ENCODE results near the gene CCSER2. TPM values are rescaled to one million over a fixed set of nuclear protein-coding genes. Genes with fewer than 3 reads are reported as not detected.

The CCSER2 gene
- total RNA-seq, 2 donors from 2014 or later: 29.8 to 38.8 TPM

DNA sequence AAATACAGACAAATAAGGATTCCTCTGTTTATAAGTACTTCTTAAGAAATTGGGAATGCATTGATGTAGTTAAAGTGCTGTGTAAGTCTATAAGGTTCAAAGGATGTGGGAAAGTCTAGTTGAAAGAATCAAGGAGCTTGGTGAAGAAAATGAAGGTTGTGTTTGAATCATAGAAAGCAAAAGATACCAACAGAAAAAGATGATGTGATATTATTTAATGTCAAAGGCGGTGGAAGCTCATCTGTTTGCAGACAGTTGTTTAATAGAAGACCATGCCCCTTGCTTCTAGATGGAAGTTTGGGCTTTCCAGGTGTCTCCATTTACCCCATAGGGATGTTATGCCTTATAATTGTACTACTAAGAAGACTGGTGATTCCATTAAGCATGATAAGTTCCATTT lies 150.3 kb downstream of the CCSER2 start:
- Mint-ChIP-seq H3K27me3 (ENCODE audit: insufficient read depth) (no peaks in the 10 kb centered on the region), H3K27ac (no peak overlapping the region)
- TF ChIP-seq, protein P1, sequence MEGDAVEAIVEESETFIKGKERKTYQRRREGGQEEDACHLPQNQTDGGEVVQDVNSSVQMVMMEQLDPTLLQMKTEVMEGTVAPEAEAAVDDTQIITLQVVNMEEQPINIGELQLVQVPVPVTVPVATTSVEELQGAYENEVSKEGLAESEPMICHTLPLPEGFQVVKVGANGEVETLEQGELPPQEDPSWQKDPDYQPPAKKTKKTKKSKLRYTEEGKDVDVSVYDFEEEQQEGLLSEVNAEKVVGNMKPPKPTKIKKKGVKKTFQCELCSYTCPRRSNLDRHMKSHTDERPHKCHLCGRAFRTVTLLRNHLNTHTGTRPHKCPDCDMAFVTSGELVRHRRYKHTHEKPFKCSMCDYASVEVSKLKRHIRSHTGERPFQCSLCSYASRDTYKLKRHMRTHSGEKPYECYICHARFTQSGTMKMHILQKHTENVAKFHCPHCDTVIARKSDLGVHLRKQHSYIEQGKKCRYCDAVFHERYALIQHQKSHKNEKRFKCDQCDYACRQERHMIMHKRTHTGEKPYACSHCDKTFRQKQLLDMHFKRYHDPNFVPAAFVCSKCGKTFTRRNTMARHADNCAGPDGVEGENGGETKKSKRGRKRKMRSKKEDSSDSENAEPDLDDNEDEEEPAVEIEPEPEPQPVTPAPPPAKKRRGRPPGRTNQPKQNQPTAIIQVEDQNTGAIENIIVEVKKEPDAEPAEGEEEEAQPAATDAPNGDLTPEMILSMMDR (conservative IDR thresholded peaks at IDR 0.05): no peak

DNA sequence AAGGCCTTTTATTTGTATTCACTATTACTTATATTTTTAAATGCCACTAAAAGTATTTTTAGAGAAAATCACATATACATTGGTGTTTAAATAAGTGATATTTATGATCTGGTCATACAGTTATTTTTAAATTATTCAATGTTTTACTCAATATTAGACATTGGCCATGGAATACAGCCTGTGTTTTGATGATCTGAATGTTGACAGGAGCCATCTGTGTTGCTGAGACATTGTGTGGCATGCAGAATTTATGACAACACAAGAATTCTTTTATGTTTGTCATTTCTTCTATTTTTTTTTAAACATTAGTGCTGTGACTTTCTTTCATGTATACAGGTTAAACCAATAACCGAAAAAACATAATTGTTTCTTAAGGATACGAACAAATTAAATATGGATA lies 156.2 kb downstream of the CCSER2 start:
- Histone ChIP-seq H3K27me3 (ENCODE audit: control insufficient read depth, insufficient read depth, low read length, poor library complexity, severe bottlenecking) (no peaks in the 10 kb centered on the region), H3K9ac (ENCODE audit: extremely low read depth, low read length, poor library complexity, severe bottlenecking) (no peak overlapping the region), H3K36me3 (ENCODE audit: control insufficient read depth, insufficient read depth, low read length) (peaks cover 23% of the 10 kb centered on the region), H3K4me3 (ENCODE audit: low read length) (no peak overlapping the region), H3K9me3 (ENCODE audit: control insufficient read depth, low read length) (peaks cover 7% of the 10 kb centered on the region), H3K4me1 (ENCODE audit: control insufficient read depth, insufficient read depth, low read length) (no peaks in the 10 kb centered on the region), H3K27ac (ENCODE audit: low read depth, low read length) (no peak overlapping the region)
- no peak for DNase-seq
- no peak overlapping the region for H3K4me3 Mint-ChIP-seq
- TF ChIP-seq, protein P1 (conservative IDR thresholded peaks at IDR 0.05): no peak
- peaks cover 18% of the 10 kb centered on the region for H3K9me3 Mint-ChIP-seq
- H3K4me1 Mint-ChIP-seq: no peaks in the 10 kb centered on the region
- H3K36me3 Mint-ChIP-seq (ENCODE audit: low read depth): peaks cover 41% of the 10 kb centered on the region
- 100% methylated on average over 1 of the region's 2 CpGs; no CpG with 5 or more reads in 1 of the 2 experiments for WGBS, 2 experiments (ENCODE audit: insufficient coverage in 1 of 2, insufficient read length in 1 of 2)
- H3K27ac Mint-ChIP-seq: no peak overlapping the region
- H3K27me3 Mint-ChIP-seq (ENCODE audit: insufficient read depth): no peaks in the 10 kb centered on the region

More for the DNA sequence above, 150.3 kb downstream of the CCSER2 start:
- H3K4me1 Mint-ChIP-seq: no peaks in the 10 kb centered on the region
- no peaks in the 10 kb centered on the region for H3K9me3 Mint-ChIP-seq
- Histone ChIP-seq H3K27me3 (ENCODE audit: control insufficient read depth, insufficient read depth, low read length, poor library complexity, severe bottlenecking) (no peaks in the 10 kb centered on the region), H3K36me3 (ENCODE audit: control insufficient read depth, insufficient read depth, low read length) (peaks cover 54% of the 10 kb centered on the region), H3K4me3 (ENCODE audit: low read length) (no peak overlapping the region), H3K9ac (ENCODE audit: extremely low read depth, low read length, poor library complexity, severe bottlenecking) (no peak overlapping the region), H3K4me1 (ENCODE audit: control insufficient read depth, insufficient read depth, low read length) (no peaks in the 10 kb centered on the region), H3K9me3 (ENCODE audit: control insufficient read depth, low read length) (no peaks in the 10 kb centered on the region), H3K27ac (ENCODE audit: low read depth, low read length) (no peak overlapping the region)
- H3K36me3 Mint-ChIP-seq (ENCODE audit: low read depth): peaks cover 14% of the 10 kb centered on the region
- H3K4me3 Mint-ChIP-seq: no peak overlapping the region
- 100% methylated on average over 1 of the region's 1 CpG for WGBS, 2 experiments (ENCODE audit: insufficient coverage in 1 of 2, insufficient read length in 1 of 2)
- no peak for DNase-seq

DNA sequence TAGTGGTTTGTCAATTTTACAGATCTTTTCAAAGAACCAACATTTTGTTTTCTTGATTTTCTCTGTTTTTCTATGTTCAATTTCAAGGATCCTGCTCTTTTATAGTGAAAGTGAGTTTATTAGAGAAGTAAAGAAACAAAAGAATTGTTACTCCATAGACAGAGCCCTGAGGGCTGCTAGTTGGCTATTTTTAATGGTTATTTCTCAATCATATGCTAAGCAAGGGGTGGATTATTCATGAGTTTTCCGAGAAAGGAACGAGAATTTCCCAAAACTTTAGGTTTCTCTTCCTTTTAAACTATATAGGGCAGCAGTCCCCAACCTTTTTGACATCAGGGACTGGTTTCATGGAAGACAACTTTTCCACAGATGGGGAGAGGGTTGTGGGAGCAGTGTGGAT lies 165.0 kb downstream of the CCSER2 start:
- Mint-ChIP-seq H3K36me3 (ENCODE audit: low read depth) (peaks cover 55% of the 10 kb centered on the region), H3K27ac (no peak overlapping the region), H3K27me3 (ENCODE audit: insufficient read depth) (no peaks in the 10 kb centered on the region), H3K9me3 (peaks cover 36% of the 10 kb centered on the region), H3K4me3 (no peak overlapping the region), H3K4me1 (peaks cover 9% of the 10 kb centered on the region)
- peaks cover 3% of the 10 kb centered on the region for H3K36me3 ChIP-seq (ENCODE audit: control insufficient read depth, insufficient read depth, low read length)
- no peak overlapping the region for H3K4me3 ChIP-seq (ENCODE audit: low read length)
- H3K9ac ChIP-seq (ENCODE audit: extremely low read depth, low read length, poor library complexity, severe bottlenecking): no peak overlapping the region
- TF ChIP-seq, protein P1 (conservative IDR thresholded peaks at IDR 0.05): no peak
- H3K9me3 ChIP-seq (ENCODE audit: control insufficient read depth, low read length): peaks cover 11% of the 10 kb centered on the region
- H3K27me3 ChIP-seq (ENCODE audit: control insufficient read depth, insufficient read depth, low read length, poor library complexity, severe bottlenecking): no peaks in the 10 kb centered on the region
- no peaks in the 10 kb centered on the region for H3K4me1 ChIP-seq (ENCODE audit: control insufficient read depth, insufficient read depth, low read length)
- WGBS, 2 experiments (ENCODE audit: insufficient coverage in 1 of 2, insufficient read length in 1 of 2): 83% methylated on average over 2 of the region's 2 CpGs; no CpG with 5 or more reads in 1 of the 2 experiments
- H3K27ac ChIP-seq (ENCODE audit: low read depth, low read length): no peak overlapping the region
- DNase-seq: no peak
